ENCODE measurements around the gene CAPN2.
A peak's percentile ranks its signal among the peaks of the same experiment; 100 is the strongest.

CAPN2 gene

DNA sequence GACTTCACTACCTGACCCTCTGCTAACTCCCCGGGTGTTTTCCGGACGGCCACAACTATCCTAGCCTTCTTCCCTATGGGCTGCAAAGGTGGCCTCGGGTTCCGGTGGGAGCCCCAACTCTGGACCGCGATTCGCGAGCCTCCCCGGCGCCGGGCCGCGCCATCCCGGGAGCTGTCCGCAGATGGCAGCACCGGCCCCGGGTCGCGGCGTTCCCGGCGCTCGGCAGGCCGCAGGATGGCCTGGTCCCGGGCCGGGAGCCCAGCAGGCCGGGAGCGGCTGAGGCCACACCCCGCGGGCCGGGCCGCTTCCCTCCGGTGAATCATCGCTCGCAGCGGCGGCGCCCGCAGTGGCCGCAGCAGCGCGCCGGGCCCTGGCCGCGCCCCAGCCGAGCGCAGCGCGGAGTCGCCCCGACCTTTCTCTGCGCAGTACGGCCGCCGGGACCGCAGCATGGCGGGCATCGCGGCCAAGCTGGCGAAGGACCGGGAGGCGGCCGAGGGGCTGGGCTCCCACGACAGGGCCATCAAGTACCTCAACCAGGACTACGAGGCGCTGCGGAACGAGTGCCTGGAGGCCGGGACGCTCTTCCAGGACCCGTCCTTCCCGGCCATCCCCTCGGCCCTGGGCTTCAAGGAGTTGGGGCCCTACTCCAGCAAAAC is at the start of gene CAPN2:
TSS of gene CAPN2 (plus strand) at position 346 of the 656 bp plus-strand sequence. CDS start at position 448, 102 bp downstream.
- peak; percentile 68 for DNase-seq

DNA sequence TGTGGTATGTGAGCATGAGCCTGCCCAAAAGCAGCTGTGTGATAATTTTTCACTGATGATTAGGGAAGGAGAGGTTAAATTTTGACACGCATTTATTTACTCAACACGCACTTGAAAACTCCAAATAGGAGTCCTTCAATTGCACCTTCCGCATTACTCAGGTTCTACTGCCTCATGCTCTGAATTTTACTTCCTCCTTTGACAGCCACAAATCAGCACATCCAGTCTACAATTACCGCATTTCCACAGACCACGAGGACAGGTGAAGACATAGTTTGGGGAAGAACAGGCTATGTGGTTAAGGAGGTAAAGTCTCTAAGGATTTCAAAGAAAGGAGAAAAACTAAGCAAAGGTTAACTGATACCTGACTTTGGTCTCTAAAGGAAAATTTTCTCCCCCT is 49.4 kb upstream of the CAPN2 start:
- no peak for DNase-seq

DNA sequence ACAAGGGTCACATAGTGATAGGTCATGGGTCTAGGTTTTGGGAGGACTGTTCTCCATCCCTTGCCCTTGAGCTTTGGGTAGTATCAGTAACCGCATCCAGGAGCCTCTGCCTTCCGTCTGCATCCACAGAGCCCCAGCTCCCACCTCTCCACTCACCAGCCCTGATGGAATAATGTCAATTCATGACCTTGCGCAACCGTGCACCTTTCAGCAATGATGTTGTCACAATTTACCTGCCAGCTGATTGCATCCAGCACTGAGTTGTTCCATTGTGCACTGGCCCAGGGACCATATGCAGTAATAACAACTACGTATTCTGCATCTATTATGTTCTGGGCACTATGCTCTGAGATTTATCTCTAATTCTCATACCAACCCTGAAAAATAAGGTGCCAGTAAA is 48.2 kb upstream of the CAPN2 start:
- DNase-seq = no peak

DNA sequence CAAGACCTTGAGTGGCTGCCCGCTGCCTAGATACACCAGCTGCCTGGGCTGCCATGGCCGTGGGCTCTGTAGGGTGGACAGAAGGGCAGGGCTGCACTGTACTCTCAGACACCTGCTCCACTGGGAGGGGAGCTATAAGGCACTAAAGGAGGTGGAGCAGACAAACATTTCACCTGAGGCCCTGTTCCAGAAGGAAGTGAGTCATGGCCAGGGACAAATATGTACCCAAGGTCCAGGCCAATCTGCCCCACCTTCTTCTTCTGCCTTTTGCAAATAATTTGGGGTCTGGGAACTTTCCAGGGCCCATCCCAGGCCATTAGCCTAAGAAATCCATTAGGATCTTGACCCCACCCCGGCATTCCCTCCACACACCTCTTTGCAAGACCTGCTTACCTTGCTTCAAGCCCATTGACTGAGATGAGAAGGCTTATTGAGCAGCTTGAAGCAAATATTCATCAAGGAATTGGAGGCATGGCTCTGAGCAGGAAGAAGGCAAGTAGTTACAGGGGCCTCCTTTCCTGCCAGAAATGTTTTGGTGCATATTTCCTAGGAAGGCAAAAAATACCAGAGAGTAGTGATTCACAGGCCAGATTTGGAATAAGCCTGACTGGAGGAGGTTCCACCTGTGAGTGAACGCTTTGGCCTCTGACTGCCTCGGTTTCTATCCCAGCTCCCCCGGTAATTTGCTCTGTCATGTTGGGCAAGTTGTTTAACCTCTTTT is 46.6 kb upstream of the CAPN2 start, which contains the start of gene CAPN8:
TSS of gene CAPN8 (minus strand) at position 110 of the 721 bp plus-strand sequence. CDS start at position 55, 55 bp downstream.
- DNase-seq = no peak

DNA sequence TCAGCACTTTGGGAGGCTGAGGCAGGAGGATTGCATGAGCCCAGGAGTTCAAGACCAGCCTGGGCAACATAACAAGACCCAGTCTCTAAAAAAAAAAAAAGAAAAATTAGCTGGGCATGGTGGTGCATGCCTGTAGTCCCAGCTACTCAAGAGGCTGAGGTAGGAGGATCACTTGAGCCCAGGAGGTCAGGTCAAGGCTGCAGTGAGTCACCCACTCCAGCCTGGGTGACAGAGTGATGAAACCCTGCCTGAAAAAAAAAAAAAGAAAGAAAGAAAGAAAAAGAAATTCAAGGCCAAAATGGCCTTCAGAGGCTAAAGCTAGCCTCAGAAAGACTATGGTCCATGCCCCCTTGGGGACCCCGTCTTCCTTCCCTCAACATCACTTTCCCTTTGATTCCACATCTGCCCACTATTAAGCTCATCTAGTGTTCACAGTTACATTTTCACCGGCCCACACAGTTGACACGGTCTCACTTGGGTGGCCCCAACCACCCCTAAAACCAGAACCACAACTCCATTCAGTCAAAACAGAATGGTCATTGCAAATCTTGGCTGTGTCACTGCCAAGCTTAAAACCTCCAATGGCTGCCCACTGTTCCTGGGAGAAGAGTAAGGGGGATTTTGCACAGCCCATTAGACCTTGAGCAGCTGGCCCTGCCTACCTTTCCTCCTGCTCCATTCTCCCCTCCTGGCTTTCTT is 44.7 kb upstream of the CAPN2 start:
- no peak for DNase-seq

DNA sequence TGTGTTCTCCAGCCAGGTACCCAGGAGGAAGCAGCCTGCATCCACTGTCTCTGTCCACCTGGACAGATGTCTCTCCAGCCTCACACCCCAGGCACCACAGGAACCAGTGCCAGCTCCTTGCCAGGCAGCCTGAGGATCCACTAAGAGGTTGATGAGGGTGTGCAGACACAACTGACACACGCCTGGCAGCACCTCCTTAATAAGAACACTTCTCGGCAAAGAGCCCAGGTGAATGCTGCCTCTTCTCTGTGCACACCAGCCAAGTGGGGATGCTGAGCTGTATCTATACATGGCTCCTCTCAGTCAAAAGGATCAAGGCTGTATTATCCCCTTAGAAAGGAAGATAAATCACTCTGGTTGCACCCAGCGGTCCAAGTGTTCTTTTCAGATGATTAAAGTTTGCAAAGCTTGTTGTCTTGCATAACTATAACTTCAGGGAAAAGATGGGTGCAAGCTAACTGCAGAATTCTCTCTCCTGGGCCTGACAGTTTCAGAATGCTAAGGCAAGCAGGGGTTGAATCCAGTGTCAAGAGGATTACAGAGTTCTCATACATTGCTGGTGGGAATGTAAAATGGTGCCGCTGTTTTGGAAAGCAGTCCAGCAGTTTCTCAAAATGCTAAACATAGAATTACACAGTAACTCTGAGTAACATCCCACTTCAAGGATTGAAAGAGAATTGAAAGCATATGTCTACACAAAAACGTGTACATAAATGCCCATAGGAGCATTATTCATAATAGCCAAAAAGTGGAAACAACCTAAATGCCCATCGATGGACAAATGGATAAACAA is 43.1 kb upstream of the CAPN2 start:
- no peak for DNase-seq

DNA sequence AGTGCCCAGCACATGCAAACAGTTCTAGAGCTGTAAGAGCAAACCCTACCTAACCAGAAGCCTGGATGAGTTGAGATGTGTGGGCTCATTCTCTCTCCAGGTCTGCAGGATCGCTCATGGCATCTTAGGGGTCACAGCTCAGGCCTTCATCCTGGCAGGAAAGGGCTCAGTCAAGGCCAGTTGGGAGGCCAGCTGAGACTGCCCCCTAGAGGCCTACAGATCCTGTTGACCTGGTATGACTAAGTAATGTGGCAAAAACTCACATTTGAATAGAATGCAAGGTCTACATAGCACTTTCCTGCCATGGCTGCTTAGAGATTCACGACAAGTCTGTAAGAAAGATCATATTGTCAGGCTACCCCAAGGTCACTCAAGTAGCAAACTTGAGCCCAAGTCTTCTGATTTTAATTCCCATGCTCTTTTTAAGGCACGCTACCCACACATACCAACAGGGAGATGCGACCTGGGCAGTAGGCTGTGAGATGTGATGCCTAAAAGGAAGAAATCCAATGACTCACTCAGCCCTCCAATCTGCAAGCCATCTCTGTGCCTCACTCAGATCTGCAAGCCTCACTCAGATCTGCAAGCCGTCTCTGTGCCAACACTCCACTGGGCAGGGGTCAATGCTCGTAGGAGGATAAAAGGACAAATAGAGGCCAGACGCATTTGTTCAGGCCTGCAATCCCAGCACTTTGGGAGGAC is 41.7 kb upstream of the CAPN2 start:
- DNase-seq = peak; percentile 42

DNA sequence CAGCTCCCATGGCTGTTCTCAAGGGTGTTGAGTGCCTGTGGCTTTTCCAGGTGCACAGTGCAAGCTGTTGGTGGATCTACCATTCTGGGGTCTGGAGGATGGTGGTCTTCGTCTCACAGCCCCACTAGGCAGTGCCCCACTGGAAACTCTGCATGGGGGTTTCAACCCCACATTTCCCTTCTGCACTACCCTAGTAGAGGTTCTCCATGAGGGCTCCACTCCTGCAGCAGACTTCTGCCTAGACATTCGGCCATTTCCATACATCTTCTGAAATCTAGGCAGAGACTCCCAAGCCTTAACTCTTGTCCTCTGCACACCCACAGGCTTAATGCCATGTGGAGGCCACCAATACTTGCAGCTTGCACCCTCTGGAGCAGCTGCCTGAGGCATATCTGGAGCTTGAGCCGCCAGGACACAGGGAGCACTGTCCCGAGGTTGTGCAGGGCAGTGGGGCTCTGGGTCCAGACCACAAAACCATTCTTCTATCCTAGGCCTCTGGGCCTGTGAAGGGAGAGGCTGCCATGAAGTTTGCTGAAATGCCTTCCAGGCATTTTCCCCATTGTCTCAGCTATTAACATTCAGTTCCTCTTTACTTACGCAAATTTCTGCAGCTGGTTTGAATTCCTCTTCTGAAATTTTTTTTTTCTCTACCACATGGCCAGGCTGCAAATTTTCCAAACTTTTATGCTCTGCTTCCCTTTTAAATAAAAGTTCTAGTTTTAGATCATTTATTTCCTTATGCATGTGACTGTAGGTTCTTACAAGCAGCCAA is 38.0 kb upstream of the CAPN2 start:
- DNase-seq = no peak

DNA sequence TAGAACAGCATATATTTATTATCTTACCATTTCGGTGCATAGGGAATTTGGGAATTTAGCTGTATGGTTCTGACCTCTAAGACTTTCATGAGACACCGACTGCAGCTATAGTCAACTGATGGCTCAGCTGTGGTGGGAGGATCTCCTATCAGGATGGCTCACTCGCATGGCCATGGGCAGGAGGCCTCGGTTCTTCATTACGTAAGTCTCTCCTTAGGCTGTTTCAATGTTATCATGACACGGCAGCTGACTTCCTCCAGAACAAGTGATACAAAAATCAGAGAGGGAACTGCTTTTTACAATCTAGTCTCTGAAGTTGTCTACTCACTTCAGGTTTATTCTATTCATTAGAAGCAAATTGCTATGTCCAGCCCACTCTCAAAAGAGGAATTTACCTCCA is 33.5 kb upstream of the CAPN2 start:
- peak; percentile 79 for DNase-seq

DNA sequence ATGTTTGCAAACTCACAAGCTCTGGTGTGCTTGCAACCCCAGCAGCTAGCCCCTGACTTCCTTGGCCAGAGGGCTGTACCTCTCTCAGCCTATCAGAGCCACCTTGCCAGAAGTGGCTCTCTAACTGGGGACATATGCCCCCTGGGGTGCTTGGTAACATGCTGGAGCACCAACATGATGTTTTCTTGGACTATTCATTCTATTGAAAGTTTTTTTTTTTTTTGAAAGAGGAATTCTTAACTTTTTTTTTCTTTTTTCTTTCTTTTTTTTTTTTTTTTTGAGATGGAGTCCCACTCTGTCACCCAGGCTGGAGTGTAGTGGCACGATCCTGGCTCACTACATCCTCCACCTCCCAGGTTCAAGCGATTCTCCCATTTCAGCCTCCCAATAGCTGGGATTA is 32.2 kb upstream of the CAPN2 start:
- DNase-seq = no peak

DNA sequence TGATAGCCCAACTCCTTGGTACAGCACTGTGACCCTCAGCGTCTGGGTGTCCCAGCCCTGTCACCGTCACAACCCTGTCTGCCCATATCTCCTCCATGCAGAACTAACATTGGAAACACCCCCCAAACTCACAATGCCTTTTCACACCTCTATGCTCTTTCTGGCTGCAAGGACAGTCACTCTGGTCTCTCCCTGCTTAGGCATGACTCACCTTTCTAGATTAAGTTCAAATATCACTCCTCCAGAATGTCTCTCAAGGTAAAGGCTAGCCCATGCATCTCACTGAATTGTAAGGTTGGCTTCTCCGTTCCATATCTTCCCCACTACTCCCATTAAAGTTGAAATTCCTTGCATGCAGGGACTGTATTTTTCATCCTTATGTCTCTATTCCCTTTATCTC is 29.8 kb upstream of the CAPN2 start:
- DNase-seq = no peak

DNA sequence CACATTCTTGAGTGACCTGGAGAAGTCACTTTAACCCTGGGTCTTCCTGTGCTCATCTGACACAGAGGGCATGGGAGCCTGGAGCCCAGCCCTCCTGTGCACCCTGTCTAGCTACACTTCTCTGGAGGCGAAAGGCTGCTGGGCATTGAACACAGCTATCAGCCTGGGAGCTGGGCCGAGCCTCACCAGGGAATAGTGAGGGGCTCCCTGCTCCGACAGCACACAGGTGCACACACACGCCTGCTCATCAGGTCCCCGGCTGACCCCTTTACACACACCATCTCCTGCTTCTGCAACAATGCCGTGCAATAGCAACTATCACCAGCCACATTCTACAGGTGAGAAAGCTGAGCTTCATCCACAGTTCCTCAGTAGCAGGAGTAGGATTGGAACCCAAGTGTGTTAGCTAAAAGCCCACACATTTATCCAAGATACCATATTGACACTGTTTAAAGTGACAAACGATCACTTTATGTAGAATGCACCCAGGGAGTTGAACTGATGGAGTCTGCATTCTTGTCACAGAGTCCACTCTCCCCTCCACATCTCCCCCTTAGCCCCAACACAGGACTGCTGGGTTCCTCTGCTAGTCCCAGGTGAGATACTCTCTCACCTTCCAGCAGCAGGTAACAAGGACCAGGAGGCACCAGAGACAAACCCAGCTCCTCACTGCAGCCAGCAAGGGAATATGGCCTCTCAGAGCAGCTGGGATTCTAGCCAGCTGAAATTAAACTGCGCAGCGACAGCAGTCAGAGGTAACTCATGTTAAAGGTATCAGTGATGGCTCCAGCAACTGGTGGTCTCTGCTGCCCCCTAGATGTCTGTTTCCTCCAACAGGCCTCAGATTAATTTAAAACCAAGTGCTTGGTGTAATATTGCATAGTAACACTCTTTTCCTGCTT is 28.5 kb upstream of the CAPN2 start:
- peak; percentile 56 for DNase-seq

DNA sequence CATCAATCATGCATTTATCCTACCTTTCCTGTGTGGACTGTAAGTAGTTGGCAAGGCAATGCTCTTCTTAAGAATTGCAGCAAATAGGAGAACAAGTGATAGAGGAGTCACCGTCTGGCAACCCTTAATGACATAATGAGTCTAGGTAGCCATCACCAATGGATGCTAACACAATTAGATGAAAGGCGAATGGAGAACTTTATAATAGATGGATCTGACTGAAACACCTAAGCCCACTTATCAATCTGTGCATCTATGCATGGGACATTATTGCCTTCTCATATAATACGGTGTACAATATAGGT is 27.9 kb upstream of the CAPN2 start:
- DNase-seq = no peak

DNA sequence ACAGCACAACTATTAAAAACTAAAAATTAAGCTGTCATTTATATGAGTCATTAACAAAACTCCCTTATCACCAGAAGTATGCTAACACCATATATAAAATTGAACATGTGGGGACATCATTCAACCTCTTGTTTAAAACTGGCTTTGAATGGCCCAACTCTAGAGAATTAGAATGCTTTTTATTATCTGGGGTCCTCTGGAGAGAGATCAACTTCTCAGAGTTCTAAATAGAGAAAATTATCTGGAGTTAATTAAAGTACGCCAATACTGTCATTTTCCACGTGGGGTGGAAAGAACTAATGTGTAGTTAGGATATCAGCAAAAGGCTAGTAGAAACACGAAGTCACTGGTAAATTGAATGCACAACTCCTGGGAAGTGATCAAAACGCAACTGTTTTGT is 21.2 kb upstream of the CAPN2 start:
- no peak for DNase-seq

DNA sequence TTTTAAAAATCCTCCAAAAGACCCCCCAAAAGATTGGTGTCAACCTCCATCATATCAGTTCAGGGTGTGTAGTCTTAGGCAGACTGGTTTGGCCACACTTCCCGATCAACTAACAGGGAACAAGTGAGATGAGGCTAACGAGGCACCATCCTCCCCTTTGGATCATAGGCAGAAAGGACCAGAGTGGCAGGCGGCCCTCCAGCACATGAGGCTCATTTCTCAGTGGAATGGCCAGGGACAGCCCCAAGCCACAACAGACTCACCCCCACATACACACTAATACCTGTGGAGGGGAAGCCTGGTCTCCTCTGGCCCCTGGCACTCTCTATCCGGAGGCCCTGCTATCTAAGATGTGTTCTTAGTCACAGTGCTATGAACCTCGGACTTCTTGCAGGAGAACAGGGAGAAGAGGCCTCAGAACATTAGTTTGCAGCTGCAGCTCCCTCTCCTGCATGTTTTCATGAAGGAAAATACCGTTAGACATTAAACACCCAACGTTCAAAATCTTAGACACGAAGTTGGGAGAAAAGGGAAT is 17.3 kb upstream of the CAPN2 start:
- DNase-seq = no peak

DNA sequence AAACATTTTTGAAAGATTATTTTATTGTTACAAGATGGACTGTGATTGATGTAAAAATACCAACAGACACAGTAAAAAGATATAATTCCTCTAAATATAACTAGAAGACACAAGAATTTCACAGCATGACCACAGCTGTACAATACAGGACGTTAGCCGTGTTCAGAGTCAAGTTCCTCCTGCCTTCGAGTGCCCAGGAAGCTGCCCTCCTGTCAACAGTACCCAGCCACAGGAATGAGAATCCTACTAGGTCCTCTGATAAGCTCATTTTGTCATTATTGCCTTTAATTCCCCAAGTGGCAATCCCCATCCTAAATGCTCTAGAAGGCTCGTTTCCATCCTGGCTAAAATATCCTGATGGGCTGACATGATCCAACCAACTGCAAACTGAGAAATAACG is 16.4 kb upstream of the CAPN2 start:
- no peak for DNase-seq

DNA sequence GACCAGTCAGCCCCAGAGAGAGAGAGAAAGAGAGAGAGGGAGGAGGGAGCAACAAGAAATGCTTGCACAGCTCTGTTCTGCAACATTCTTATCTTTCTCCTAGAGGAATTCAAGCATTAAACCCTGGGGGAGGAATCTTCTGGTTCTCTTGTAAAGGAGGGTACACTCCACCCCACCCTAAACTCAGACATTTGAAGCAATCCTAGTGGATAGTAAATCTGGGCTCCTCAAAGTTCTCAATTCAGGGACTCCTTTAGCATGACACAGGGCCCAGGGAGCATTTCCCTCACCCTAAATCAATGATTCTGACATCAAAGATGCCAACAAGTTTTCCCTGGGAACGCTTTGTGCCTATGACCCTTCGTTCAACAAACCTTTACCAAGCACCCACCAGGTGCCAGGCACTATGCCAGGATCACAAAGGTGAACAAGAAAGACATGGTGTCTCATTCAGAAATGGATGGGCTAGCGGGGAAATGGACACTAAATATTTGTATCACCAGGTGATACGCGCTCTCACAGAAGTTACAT is 11.9 kb upstream of the CAPN2 start:
- no peak for DNase-seq

DNA sequence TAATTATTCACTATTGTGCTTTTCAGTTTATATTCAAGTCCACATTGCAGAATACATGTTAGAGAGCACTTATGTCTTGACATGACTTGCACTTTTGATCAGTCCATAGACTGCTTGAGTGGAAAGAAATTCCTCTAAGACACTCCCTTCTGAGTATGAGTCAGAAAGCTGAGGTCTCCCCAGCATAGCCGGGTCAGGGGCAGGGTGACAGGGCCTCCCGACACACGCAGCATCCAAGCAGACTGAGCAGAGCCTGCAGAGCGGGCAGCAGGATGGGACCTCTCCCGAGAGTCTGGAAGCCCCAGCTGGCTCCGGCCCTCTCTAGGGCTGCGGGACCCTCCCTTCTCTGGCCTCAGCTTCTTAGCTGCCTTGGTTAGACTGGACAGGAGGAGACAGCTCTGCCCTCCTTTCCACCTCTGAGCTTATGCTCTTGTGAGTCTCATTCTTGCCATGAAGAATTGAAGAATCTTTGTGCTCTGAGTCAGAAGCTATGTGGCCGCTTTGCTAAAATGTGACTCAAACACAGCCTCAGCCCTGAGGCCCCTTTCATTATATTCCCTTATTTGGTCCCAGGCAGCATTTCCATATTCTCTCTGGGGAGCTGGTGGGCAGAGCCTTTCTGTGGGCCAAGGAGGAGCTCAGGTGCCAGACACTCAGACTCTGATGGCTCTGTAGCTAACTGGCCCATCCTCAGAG is 11.2 kb upstream of the CAPN2 start:
- DNase-seq = peak; percentile 50
